Nephron progenitor cell (in vitro differentiated cells): ENCODE results near the gene LZTFL1.

ENCODE experiments used
- DNase-seq: peaks from one replicate; pipeline ENCODE4 v3.0.0; 2021
- H3K27ac Mint-ChIP-seq: 2 replicates; pipeline ENCODE4 v1.8.0; 2021; ENCODE audit warnings: mild to moderate bottlenecking, moderate library complexity, mixed read lengths
- H3K27me3 Mint-ChIP-seq: 2 replicates; pipeline ENCODE4 v1.8.0; 2021; ENCODE audit warnings: mild to moderate bottlenecking, low read depth, mixed read lengths; ENCODE audit not compliant: poor library complexity
- H3K36me3 Mint-ChIP-seq: 2 replicates; pipeline ENCODE4 v1.8.0; 2021; ENCODE audit warnings: low read depth, mixed read lengths
- H3K4me1 Mint-ChIP-seq: 2 replicates; pipeline ENCODE4 v1.8.0; 2021; ENCODE audit warnings: mixed read lengths
- H3K4me3 Mint-ChIP-seq: 2 replicates; pipeline ENCODE4 v1.8.0; 2021; ENCODE audit warnings: mild to moderate bottlenecking, moderate library complexity, mixed read lengths
- H3K9me3 Mint-ChIP-seq: 2 replicates; pipeline ENCODE4 v1.8.0; 2021; ENCODE audit warnings: mild to moderate bottlenecking, moderate library complexity, mixed read lengths
- CTCF ChIP-seq: fragments of 200-600 bp; sonication (generic); IDR thresholded peaks from 2 replicates; pipeline ENCODE4 v1.5.0; 2021; ENCODE audit warnings: antibody characterized with exemption

LZTFL1 gene

GRCh38 chr3:45844616-45845015, 2.7 kb upstream of the LZTFL1 start:
- no peak for DNase-seq
- peaks cover 4% of the 10 kb centered on the region for H3K9me3 Mint-ChIP-seq
- peaks cover 68% of the 10 kb centered on the region for H3K27me3 Mint-ChIP-seq
- peaks cover 19% of the 10 kb centered on the region for H3K4me1 Mint-ChIP-seq
- no peak overlapping the region for H3K27ac Mint-ChIP-seq
- no peak for TF ChIP-seq CTCF
- H3K4me3 Mint-ChIP-seq: no peak overlapping the region
- no peaks in the 10 kb centered on the region for H3K36me3 Mint-ChIP-seq

GRCh38 chr3:45842851-45843625, 1.1 kb upstream of the LZTFL1 start:
- peaks cover 4% of the 10 kb centered on the region for H3K9me3 Mint-ChIP-seq
- H3K4me3 Mint-ChIP-seq: peak overlapping the region; percentile 91
- H3K36me3 Mint-ChIP-seq: no peaks in the 10 kb centered on the region
- H3K27ac Mint-ChIP-seq: no peak overlapping the region
- H3K27me3 Mint-ChIP-seq: peaks cover 54% of the 10 kb centered on the region
- no peak for DNase-seq
- H3K4me1 Mint-ChIP-seq: peaks cover 19% of the 10 kb centered on the region
- TF ChIP-seq CTCF: no peak

- Mint-ChIP-seq H3K27me3 (peaks cover 37% of the 10 kb centered on the region), H3K4me3 (peak overlapping the region; percentile 91), H3K9me3 (peaks cover 4% of the 10 kb centered on the region), H3K27ac (peak overlapping the region; percentile 95), H3K36me3 (peaks cover 5% of the 10 kb centered on the region), H3K4me1 (peaks cover 19% of the 10 kb centered on the region)
- TF ChIP-seq CTCF: no peak
- peak; percentile 36 for DNase-seq
Observed at GRCh38 chr3:45841420-45841756, 531 bp downstream of the LZTFL1 start.

DNA sequence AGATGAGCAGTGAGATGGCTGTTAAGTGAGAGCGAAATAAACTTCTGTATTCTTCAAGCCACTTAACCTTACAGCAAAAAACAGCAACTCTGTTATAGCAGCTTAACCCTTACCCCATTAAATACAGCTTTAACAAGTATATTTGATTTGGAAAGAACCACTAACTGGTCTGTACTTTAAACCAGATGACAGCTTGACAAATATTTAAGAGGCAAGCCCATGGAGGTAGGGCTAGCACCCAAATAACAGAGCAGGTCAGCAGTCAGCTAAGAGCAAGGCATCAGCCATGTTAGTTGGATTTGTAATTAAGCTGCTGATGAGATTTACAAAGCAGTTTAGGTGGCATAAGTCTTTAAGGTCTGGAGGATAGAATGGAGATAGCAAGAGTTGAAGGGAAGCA, 3.5 kb downstream of the LZTFL1 start:
- DNase-seq: no peak
- H3K36me3 Mint-ChIP-seq: peaks cover 10% of the 10 kb centered on the region
- H3K27me3 Mint-ChIP-seq: peaks cover 10% of the 10 kb centered on the region
- no peak for TF ChIP-seq CTCF
- peaks cover 19% of the 10 kb centered on the region for H3K4me1 Mint-ChIP-seq
- no peak overlapping the region for H3K27ac Mint-ChIP-seq
- peaks cover 4% of the 10 kb centered on the region for H3K9me3 Mint-ChIP-seq
- H3K4me3 Mint-ChIP-seq: no peak overlapping the region

GRCh38 chr3:45832699-45833098, 9.2 kb downstream of the LZTFL1 start:
- Mint-ChIP-seq H3K9me3 (no peaks in the 10 kb centered on the region), H3K27me3 (no peaks in the 10 kb centered on the region), H3K4me1 (no peaks in the 10 kb centered on the region), H3K36me3 (peaks cover 48% of the 10 kb centered on the region), H3K27ac (no peak overlapping the region), H3K4me3 (no peak overlapping the region)
- DNase-seq: no peak
- peak; percentile 7 for TF ChIP-seq CTCF

DNA sequence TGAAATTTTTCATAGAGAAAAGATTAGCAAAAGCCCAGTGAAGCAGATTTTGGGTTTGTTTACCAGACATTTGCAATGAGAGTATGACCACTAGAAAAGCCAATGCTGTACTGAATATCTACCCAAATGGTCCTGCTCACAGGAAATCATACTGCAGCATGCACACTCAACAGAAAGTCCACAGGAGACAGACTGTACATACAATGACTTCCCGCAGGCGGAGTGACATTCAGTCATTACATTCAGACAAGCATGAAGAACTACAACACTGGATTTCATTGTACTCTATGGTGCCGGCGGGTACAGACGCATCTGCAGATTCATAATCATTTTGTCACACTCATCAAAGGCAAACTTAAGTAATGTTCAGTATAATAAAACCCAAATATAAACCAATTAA, 11.8 kb downstream of the LZTFL1 start:
- no peaks in the 10 kb centered on the region for H3K27me3 Mint-ChIP-seq
- H3K36me3 Mint-ChIP-seq: peaks cover 49% of the 10 kb centered on the region
- H3K4me1 Mint-ChIP-seq: no peaks in the 10 kb centered on the region
- no peak for TF ChIP-seq CTCF
- no peak for DNase-seq
- no peak overlapping the region for H3K4me3 Mint-ChIP-seq
- no peak overlapping the region for H3K27ac Mint-ChIP-seq
- no peaks in the 10 kb centered on the region for H3K9me3 Mint-ChIP-seq
